ENCODE results near the gene CHCHD3.
"Not testable (repeated sequence)": the region's sequence is repeated elsewhere in the genome, so short reads cannot be mapped to it uniquely, and the experiment has no call there.

Gene CHCHD3

GRCh38 chr7:133040178-133040577 lies 41.7 kb downstream of the CHCHD3 start:
- no peak for DNase-seq

GRCh38 chr7:133039614-133040013 lies 42.3 kb downstream of the CHCHD3 start:
- no peak for DNase-seq

DNA sequence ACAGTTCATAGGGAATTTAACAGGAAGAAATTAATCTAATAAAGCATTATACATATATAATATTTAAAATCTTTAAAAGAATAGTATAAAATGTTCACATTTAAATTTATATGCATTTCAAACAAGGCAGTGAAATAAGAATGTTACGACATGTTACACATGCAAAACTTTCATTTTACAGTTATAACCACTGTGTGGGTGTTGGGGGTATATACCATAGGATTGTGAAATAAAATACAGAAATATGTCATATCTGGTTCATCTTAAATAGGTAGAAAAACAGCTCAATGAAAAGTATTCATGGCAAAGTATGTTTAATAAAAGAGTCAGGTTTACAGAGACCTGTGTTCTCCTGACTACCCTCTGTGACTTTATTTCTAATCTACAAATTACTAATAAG lies 45.6 kb downstream of the CHCHD3 start:
- DNase-seq: peak; percentile 17

DNA sequence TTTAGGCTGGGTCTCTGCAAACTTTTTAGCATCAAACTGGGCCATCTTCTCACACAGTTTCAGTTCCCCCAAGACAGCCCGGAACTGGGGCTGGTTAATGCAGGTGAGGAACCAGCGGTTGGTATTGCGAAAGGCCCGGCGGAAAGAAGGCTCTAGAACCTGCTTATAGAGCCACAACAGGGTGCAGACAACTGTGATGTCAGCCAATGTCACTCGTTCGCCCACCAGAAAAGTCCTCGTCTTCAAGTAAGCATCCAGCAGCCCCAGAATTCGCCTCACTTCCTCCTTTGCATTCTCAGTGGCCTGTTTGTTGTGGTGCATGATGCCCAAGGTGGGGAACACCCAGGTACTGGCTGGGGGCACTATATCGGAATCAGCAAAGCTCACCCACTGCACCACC lies 46.6 kb downstream of the CHCHD3 start:
- DNase-seq: not testable (repeated sequence)

- no peak for DNase-seq
Observed at GRCh38 chr7:133030346-133030745, 51.5 kb downstream of the CHCHD3 start.

- DNase-seq: no peak
Observed at GRCh38 chr7:133029463-133029862, 52.4 kb downstream of the CHCHD3 start.

GRCh38 chr7:133027397-133027796 lies 54.5 kb downstream of the CHCHD3 start:
- DNase-seq: no peak

DNA sequence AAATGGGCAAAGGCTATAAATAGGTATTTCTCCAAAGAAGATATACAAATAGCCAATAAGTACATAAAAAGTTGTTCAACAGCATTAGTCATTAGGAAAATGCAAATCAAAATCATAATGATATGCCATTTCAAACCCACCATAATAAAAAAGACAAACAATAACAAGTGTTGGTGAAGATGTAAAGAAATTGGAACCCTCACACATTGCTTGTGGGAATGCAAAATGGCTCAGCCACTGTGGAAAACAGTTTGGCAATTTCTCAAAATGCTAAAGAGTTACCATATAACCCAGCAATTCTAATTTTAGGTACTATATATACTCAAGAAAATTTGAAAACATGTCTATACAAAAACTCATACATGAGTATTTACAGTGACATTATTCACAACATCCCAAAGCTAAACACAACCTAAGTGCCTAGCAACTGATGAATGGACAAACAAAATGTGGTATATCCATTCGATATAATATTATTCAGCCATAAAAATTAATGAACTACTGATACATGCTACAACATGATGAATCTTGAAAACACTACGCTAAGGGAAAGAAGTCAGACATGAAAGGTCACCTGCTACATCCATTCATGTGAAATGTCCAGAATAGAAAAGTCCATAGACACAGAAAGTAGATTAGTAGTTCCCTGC lies 55.6 kb downstream of the CHCHD3 start:
- DNase-seq: no peak

DNA sequence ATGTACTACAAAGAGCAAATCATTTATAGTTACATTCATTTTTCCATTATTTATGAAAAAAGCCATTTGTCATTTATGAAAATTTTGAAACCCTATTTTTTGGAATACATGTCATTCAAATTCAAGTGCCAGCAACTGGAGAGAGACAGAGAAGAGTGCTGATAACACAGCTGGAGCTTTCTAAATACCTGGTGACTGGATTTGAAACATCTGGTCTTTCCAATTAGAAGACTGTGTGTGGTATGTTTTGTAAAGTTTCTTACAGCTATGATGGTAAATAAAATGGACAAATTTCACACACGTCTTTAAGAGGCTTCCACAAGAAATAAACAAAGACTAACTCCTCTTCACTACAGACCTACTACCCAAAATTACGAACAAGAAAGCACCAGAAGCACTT lies 56.8 kb downstream of the CHCHD3 start:
- no peak for DNase-seq

DNA sequence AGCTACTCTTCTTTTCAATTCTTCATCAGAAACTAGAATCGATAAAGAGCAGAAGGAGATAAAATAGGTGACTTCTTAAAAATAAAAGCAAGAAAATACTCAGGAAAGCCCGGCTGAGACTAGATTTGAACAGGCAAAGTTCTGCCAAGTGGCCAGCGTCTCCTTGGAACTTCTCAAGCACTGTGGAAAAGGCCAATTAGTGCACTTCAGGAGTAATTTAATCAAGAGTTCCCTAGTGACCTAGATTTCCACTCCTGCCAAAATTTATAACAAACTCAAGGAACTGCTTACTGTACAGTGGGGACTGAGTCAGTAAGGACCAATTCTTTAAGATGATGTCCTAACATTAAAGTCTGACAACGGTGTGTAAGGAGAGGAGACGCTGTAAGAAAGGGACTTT lies 57.3 kb downstream of the CHCHD3 start:
- no peak for DNase-seq

- no peak for DNase-seq
Observed at GRCh38 chr7:133023370-133024071, 58.4 kb downstream of the CHCHD3 start.

DNA sequence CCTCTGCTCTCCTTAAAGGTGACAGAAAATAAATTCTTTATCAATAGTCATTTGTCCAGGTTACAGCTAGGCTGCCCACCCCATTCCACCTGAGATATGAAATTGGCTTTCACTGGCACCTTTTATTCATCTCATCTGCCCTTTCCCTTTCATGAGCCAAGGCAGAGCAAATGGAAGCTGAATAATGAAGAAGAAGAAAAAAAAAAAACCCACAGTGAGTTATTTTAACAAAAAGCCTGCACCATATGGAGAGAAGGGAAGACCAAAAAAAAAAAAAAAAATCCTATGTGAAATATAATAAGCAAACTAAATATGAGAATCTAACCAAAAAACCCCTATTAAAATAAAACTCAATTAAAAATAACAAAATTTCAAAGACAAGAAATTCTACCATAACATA lies 59.2 kb downstream of the CHCHD3 start:
- no peak for DNase-seq

DNA sequence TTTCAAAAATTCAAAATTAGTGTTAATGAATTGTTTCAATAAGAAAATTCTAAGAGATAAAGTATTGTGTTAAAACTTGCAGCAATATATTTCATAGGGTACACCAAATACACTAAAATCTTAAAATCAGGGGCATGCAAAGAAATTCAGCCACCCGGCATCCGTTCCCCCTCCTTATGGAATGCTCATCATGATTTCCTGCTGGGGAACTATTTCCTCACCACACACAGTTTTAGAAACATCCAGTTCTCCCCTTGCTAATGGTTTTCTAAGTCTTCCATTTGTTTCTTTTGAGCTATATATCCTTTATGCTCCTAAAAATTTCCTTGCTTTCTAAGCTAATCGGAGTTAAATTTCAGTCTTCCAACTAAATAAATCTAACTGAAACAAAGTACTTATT lies 60.7 kb downstream of the CHCHD3 start:
- DNase-seq: no peak

DNA sequence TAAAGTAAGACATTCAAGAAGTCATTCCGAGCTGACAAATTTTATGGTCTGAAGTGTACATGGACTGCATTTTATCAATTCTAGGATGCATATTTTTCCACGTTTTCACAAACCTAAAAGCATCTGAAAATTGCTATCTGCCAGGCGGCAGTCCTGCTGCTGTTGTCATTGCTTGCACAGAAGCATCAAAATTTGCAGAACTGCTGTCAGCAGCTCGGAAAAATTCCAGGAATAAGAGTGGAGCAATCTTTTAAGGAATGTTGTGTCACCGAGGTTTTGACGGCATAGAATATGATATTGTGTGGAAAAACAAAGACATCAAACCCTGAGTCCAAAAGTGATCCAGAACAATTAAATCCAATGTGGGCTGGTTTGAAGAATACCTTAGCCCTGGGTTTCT lies 61.4 kb downstream of the CHCHD3 start:
- no peak for DNase-seq

DNA sequence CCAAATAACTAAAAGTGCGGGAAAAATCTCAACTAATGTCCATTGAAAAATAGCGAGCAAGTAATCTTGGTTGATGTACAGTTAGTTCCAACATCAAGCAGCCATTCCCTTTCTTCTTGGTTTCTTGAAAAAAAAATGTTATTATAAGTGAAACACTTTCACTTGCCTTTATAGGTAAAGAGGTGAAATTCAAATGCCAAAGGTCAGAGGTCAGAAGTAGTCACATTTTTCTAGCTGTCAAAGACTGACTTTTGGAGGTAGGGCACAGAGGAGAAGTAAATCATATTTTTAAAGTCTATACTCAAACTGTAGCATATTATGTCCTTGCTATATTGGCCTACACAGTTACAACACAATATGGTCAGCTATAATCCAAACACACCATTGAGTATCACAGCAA lies 62.3 kb downstream of the CHCHD3 start:
- DNase-seq: no peak

GRCh38 chr7:133016604-133017003 lies 65.3 kb downstream of the CHCHD3 start:
- no peak for DNase-seq

DNA sequence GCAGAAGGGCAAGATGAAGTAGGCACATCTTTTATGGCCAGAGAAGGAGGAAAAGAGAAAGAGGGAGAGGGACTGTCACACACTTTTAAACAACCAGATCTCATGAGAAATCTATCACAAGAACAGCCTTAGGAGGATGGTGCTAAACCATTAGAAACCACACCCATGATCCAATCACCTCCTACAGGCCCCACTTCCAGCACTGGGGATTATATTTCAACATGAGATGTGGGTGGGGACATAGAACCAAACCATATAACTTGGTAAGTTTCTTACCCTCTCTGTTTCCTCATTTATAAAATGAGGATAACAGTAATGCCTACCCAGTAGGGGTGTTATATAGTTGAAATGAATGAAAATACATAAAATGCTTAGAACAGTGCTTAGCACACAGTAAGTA lies 66.0 kb downstream of the CHCHD3 start:
- DNase-seq: peak; percentile 26

GRCh38 chr7:133011746-133012145 lies 70.1 kb downstream of the CHCHD3 start:
- DNase-seq: peak; percentile 16

DNA sequence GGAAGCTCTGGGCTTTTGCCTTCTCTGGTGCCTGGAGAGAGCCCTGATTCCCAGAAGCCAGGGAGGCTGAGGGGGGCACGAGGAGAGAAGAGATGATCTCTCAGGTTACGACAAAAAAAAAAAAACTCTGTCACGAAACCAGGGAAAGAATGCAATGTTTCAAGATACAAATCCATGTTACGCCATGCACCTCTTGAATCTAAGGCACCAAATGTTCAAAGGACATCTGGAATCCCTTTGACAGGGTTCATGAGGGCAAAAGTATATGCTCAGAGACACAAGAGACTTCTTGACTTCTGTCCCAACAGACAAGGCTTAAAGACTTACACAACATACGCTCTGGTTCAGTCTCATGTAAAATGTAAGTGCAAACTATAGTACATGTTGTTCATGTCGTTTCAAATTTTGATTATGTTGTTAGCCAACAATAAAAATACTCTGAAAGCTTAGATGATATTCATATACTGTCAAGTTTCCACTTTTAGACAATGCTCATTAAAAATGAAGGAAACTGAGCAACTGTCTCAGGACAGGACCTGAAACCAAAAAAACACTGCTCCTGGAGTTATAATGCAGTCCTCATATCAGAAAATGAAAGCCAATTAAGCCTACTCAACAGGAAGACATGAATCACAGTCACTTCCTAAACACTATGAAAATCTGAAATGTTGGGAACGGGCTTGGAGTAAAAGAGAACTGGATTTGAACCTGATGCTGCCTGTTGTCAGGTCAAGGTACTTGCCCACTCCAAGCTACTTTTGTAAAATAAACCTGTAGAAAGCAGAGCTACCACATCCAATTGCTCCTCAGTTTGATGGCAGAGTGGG lies 72.3 kb downstream of the CHCHD3 start:
- DNase-seq: no peak

- DNase-seq: no peak
Observed at GRCh38 chr7:133007961-133008360, 73.9 kb downstream of the CHCHD3 start.

GRCh38 chr7:133003052-133003910 lies 78.6 kb downstream of the CHCHD3 start:
- DNase-seq: peak; percentile 17

DNA sequence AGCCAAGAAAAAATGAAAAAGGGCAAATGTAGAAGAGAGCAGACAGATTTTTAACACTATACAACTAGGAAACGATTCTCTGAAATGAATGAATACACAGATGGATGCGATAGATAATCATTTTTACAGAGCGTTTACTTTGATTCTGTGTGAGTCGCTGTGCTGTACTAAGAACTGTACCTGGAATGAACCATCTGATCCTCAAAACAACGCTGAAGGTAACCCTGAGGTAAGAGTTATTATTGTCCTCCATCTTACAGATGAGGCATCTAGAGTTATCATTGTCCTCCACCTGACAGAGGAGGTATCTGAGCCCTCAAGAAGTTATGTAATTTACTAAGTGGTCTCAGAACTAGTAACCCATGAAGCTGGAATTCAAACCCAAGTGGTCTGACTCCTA lies 80.2 kb downstream of the CHCHD3 start:
- DNase-seq: no peak

GRCh38 chr7:132999845-133000244 lies 82.0 kb downstream of the CHCHD3 start:
- DNase-seq: no peak
